Measurements from ENCODE around the gene B3GNT4.

B3GNT4 gene

GRCh38 chr12:122244565-122245371 is 41.3 kb downstream of the B3GNT4 start:
- Histone ChIP-seq H2AK5ac (ENCODE audit: low read length, severe bottlenecking) (no peak overlapping the region), H3K4me1 (ENCODE audit: control insufficient read depth, insufficient read depth, low read depth, low read length) (no peaks in the 10 kb centered on the region), H3K4ac (ENCODE audit: low read depth in 1 of 2, low read length in 2 of 2) (no peak overlapping the region), H3K9ac (ENCODE audit: low read length) (no peak overlapping the region), H3K4me2 (ENCODE audit: low read length, poor library complexity, severe bottlenecking) (no peak overlapping the region), H3K36me3 (ENCODE audit: control insufficient read depth in 1 of 2, insufficient read depth in 2 of 2, low read depth in 1 of 2, low read length in 2 of 2) (peaks cover 29 to 63% of the 10 kb centered on the region in 2 experiments), H3K79me1 (replicated peaks; ENCODE audit: low read length, poor library complexity, severe bottlenecking) (peaks cover 9% of the 10 kb centered on the region), H3K14ac (ENCODE audit: low read length in 2 of 2) (no peak overlapping the region), H2BK120ac (ENCODE audit: low read depth, low read length) (no peak overlapping the region), H2BK15ac (ENCODE audit: low read depth, poor library complexity, severe bottlenecking) (no peak overlapping the region), H2BK5ac (ENCODE audit: low read depth, low read length, poor library complexity, severe bottlenecking) (no peak overlapping the region), H4K8ac (ENCODE audit: low read length) (no peak overlapping the region), H2AFZ (ENCODE audit: low read depth, low read length) (no peak overlapping the region), H2BK12ac (ENCODE audit: low read length in 2 of 2) (no peak overlapping the region), H3K23ac (ENCODE audit: low read length in 2 of 2) (no peak overlapping the region), H4K91ac (ENCODE audit: low read length) (no peak overlapping the region), H3K27ac (ENCODE audit: low read length, poor library complexity, severe bottlenecking) (no peak overlapping the region), H3K9me3 (ENCODE audit: control insufficient read depth, low read length) (no peaks in the 10 kb centered on the region), H3K4me3 (ENCODE audit: insufficient read depth in 1 of 2, low read depth in 1 of 2, low read length in 2 of 2) (no peak overlapping the region), H3K18ac (ENCODE audit: low read depth in 1 of 2, low read length in 2 of 2) (no peak overlapping the region), H3K27me3 (ENCODE audit: control insufficient read depth in 1 of 2, insufficient read depth in 1 of 2, low read length in 2 of 2) (no peaks in the 10 kb centered on the region)
- no peak for DNase-seq
- 98% methylated on average over 8 of the region's 11 CpGs for WGBS

GRCh38 chr12:122245553-122245952 is 42.0 kb downstream of the B3GNT4 start:
- 100% methylated on average over 1 of the region's 1 CpG for whole genome bisulfite sequencing
- no peak overlapping the region for H2AFZ ChIP-seq (ENCODE audit: low read depth, low read length)
- peaks cover 29 to 63% of the 10 kb centered on the region in 2 experiments for H3K36me3 ChIP-seq (ENCODE audit: control insufficient read depth in 1 of 2, insufficient read depth in 2 of 2, low read depth in 1 of 2, low read length in 2 of 2)
- H2BK15ac ChIP-seq (ENCODE audit: low read depth, poor library complexity, severe bottlenecking): no peak overlapping the region
- no peak overlapping the region for H3K27ac ChIP-seq (ENCODE audit: low read length, poor library complexity, severe bottlenecking)
- H3K9me3 ChIP-seq (ENCODE audit: control insufficient read depth, low read length): no peaks in the 10 kb centered on the region
- H2AK5ac ChIP-seq (ENCODE audit: low read length, severe bottlenecking): no peak overlapping the region
- H3K14ac ChIP-seq (ENCODE audit: low read length in 2 of 2): no peak overlapping the region
- no peak overlapping the region for H3K4me3 ChIP-seq (ENCODE audit: insufficient read depth in 1 of 2, low read depth in 1 of 2, low read length in 2 of 2)
- H3K23ac ChIP-seq (ENCODE audit: low read length in 2 of 2): no peak overlapping the region
- H3K4me1 ChIP-seq (ENCODE audit: control insufficient read depth, insufficient read depth, low read depth, low read length): no peaks in the 10 kb centered on the region
- no peak overlapping the region for H2BK5ac ChIP-seq (ENCODE audit: low read depth, low read length, poor library complexity, severe bottlenecking)
- no peak overlapping the region for H3K18ac ChIP-seq (ENCODE audit: low read depth in 1 of 2, low read length in 2 of 2)
- no peaks in the 10 kb centered on the region for H3K27me3 ChIP-seq (ENCODE audit: control insufficient read depth in 1 of 2, insufficient read depth in 1 of 2, low read length in 2 of 2)
- no peak overlapping the region for H4K91ac ChIP-seq (ENCODE audit: low read length)
- no peak overlapping the region for H3K9ac ChIP-seq (ENCODE audit: low read length)
- no peak overlapping the region for H3K4me2 ChIP-seq (ENCODE audit: low read length, poor library complexity, severe bottlenecking)
- H2BK120ac ChIP-seq (ENCODE audit: low read depth, low read length): no peak overlapping the region
- DNase-seq: no peak
- no peak overlapping the region for H4K8ac ChIP-seq (ENCODE audit: low read length)
- H3K4ac ChIP-seq (ENCODE audit: low read depth in 1 of 2, low read length in 2 of 2): no peak overlapping the region
- H3K79me1 ChIP-seq (replicated peaks; ENCODE audit: low read length, poor library complexity, severe bottlenecking): peaks cover 13% of the 10 kb centered on the region
- no peak overlapping the region for H2BK12ac ChIP-seq (ENCODE audit: low read length in 2 of 2)

- H2BK5ac ChIP-seq (ENCODE audit: low read depth, low read length, poor library complexity, severe bottlenecking): no peak overlapping the region
- H2AK5ac ChIP-seq (ENCODE audit: low read length, severe bottlenecking): no peak overlapping the region
- DNase-seq: no peak
- no peak overlapping the region for H3K4me3 ChIP-seq (ENCODE audit: insufficient read depth in 1 of 2, low read depth in 1 of 2, low read length in 2 of 2)
- H4K91ac ChIP-seq (ENCODE audit: low read length): no peak overlapping the region
- no peaks in the 10 kb centered on the region for H3K27me3 ChIP-seq (ENCODE audit: control insufficient read depth in 1 of 2, insufficient read depth in 1 of 2, low read length in 2 of 2)
- H3K79me1 ChIP-seq (replicated peaks; ENCODE audit: low read length, poor library complexity, severe bottlenecking): peaks cover 32% of the 10 kb centered on the region
- H3K27ac ChIP-seq (ENCODE audit: low read length, poor library complexity, severe bottlenecking): no peak overlapping the region
- H2AFZ ChIP-seq (ENCODE audit: low read depth, low read length): no peak overlapping the region
- no peak overlapping the region for H2BK12ac ChIP-seq (ENCODE audit: low read length in 2 of 2)
- H2BK15ac ChIP-seq (ENCODE audit: low read depth, poor library complexity, severe bottlenecking): no peak overlapping the region
- H3K4me1 ChIP-seq (ENCODE audit: control insufficient read depth, insufficient read depth, low read depth, low read length): no peaks in the 10 kb centered on the region
- H3K36me3 ChIP-seq (ENCODE audit: control insufficient read depth in 1 of 2, insufficient read depth in 2 of 2, low read depth in 1 of 2, low read length in 2 of 2): peaks cover 31 to 53% of the 10 kb centered on the region in 2 experiments
- H3K4me2 ChIP-seq (ENCODE audit: low read length, poor library complexity, severe bottlenecking): no peak overlapping the region
- no peak overlapping the region for H3K14ac ChIP-seq (ENCODE audit: low read length in 2 of 2)
- no peak overlapping the region for H3K4ac ChIP-seq (ENCODE audit: low read depth in 1 of 2, low read length in 2 of 2)
- no peak overlapping the region for H3K9ac ChIP-seq (ENCODE audit: low read length)
- H4K8ac ChIP-seq (ENCODE audit: low read length): no peak overlapping the region
- 97% methylated on average over 6 of the region's 6 CpGs for WGBS
- no peaks in the 10 kb centered on the region for H3K9me3 ChIP-seq (ENCODE audit: control insufficient read depth, low read length)
- H3K18ac ChIP-seq (ENCODE audit: low read depth in 1 of 2, low read length in 2 of 2): no peak overlapping the region
- H2BK120ac ChIP-seq (ENCODE audit: low read depth, low read length): no peak overlapping the region
- H3K23ac ChIP-seq (ENCODE audit: low read length in 2 of 2): no peak overlapping the region
Observed at GRCh38 chr12:122250047-122250446, 46.5 kb downstream of the B3GNT4 start.

GRCh38 chr12:122250536-122250935 is 47.0 kb downstream of the B3GNT4 start:
- Histone ChIP-seq H3K4ac (ENCODE audit: low read depth in 1 of 2, low read length in 2 of 2) (no peak overlapping the region), H3K27ac (ENCODE audit: low read length, poor library complexity, severe bottlenecking) (no peak overlapping the region)

More at GRCh38 chr12:122250536-122250935, 47.0 kb downstream of the B3GNT4 start:
- Histone ChIP-seq H3K9ac (ENCODE audit: low read length) (no peak overlapping the region), H3K4me3 (ENCODE audit: insufficient read depth in 1 of 2, low read depth in 1 of 2, low read length in 2 of 2) (no peak overlapping the region), H3K9me3 (ENCODE audit: control insufficient read depth, low read length) (no peaks in the 10 kb centered on the region), H3K14ac (ENCODE audit: low read length in 2 of 2) (no peak overlapping the region), H3K4me1 (ENCODE audit: control insufficient read depth, insufficient read depth, low read depth, low read length) (no peaks in the 10 kb centered on the region), H2AFZ (ENCODE audit: low read depth, low read length) (no peak overlapping the region), H3K36me3 (ENCODE audit: control insufficient read depth in 1 of 2, insufficient read depth in 2 of 2, low read depth in 1 of 2, low read length in 2 of 2) (peaks cover 31 to 53% of the 10 kb centered on the region in 2 experiments), H2BK12ac (ENCODE audit: low read length in 2 of 2) (no peak overlapping the region), H4K8ac (ENCODE audit: low read length) (no peak overlapping the region), H2BK15ac (ENCODE audit: low read depth, poor library complexity, severe bottlenecking) (no peak overlapping the region), H3K4me2 (ENCODE audit: low read length, poor library complexity, severe bottlenecking) (no peak overlapping the region), H3K23ac (ENCODE audit: low read length in 2 of 2) (no peak overlapping the region), H2BK5ac (ENCODE audit: low read depth, low read length, poor library complexity, severe bottlenecking) (no peak overlapping the region), H4K91ac (ENCODE audit: low read length) (no peak overlapping the region), H2AK5ac (ENCODE audit: low read length, severe bottlenecking) (no peak overlapping the region), H3K79me1 (replicated peaks; ENCODE audit: low read length, poor library complexity, severe bottlenecking) (peaks cover 32% of the 10 kb centered on the region), H2BK120ac (ENCODE audit: low read depth, low read length) (no peak overlapping the region), H3K18ac (ENCODE audit: low read depth in 1 of 2, low read length in 2 of 2) (no peak overlapping the region), H3K27me3 (ENCODE audit: control insufficient read depth in 1 of 2, insufficient read depth in 1 of 2, low read length in 2 of 2) (no peaks in the 10 kb centered on the region)
- DNase-seq: no peak
- 99% methylated on average over 5 of the region's 8 CpGs for WGBS
